ENCODE results near the gene PRKCA.

DNA sequence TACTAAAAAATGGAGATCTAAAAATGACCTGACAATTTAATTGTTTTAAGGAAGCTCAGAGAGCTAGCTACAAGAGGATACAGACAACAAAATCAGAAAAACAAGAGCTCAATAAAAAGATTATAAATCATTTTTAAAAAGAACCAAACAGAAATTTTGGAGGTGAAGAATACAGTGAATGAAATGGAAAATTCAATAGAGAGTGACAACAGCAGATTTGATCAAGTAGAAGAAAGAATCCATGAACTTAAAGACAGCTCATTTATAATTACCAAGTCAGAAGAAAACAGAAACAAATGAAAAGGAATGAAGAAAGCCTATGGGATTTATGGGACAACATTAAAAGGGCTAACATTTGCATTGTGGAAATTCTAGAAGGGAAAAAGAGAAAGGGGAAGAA is 395.9 kb downstream of the PRKCA start:
- TF ChIP-seq CTCF (IDR thresholded peaks at IDR 0.05) (no peak), POLR2A (IDR thresholded peaks at IDR 0.05) (no peak)
